ENCODE measurements around the gene SUV39H1. TPM values are rescaled to one million over a fixed set of nuclear protein-coding genes. Genes with fewer than 3 reads are reported as not detected.
"Not testable (repeated sequence)": the region's sequence is repeated elsewhere in the genome, so short reads cannot be mapped to it uniquely, and the experiment has no call there.

SUV39H1 gene
- 1 to 10 TPM; 3.6 to 3.8 TPM for total RNA-seq
- long read RNA-seq, partial matches to known transcripts: 3 of 4 reads
- long read RNA-seq, other reads (novel, unspliced or antisense): 0 of 4 reads

- DNase-seq: peak; percentile 89
- ATAC-seq: peak; percentile 98 to 99
- intact Hi-C loops (cut with DNase I): no loop called here
Observed at GRCh38 chrX:48696301-48696908, at the start of gene SUV39H1. Gene SUV39H1, plus strand, starts transcription at chrX:48696734. Its CDS starts 51 bp downstream, at chrX:48696785.

GRCh38 chrX:48648336-48648751 is 48.2 kb upstream of the SUV39H1 start:
- intact Hi-C loops (cut with DNase I): no loop called here
- DNase-seq: no peak
- ATAC-seq: peak; percentile 70 to 80

- intact Hi-C loops (cut with DNase I): no loop called here
Observed at GRCh38 chrX:48649102-48649501, 47.4 kb upstream of the SUV39H1 start.

GRCh38 chrX:48652055-48652579 is 44.4 kb upstream of the SUV39H1 start:
- DNase-seq; intact Hi-C loops (cut with DNase I); ATAC-seq: not testable (repeated sequence)

More at GRCh38 chrX:48649102-48649501, 47.4 kb upstream of the SUV39H1 start:
- ATAC-seq (no peak), DNase-seq (no peak)

GRCh38 chrX:48654746-48655145 is 41.8 kb upstream of the SUV39H1 start:
- intact Hi-C loops (cut with DNase I); ATAC-seq: not testable (repeated sequence)

GRCh38 chrX:48659686-48660085 is 36.8 kb upstream of the SUV39H1 start:
- ATAC-seq; DNase-seq; intact Hi-C loops (cut with DNase I): not testable (repeated sequence)

More at GRCh38 chrX:48654746-48655145, 41.8 kb upstream of the SUV39H1 start:
- DNase-seq: not testable (repeated sequence)

- DNase-seq (no peak), ATAC-seq (no peak)
- intact Hi-C loops (cut with DNase I): no loop called here
Observed at GRCh38 chrX:48663241-48663640, 33.3 kb upstream of the SUV39H1 start.

- intact Hi-C loops (cut with DNase I): no loop called here
- DNase-seq (no peak), ATAC-seq (no peak)
Observed at GRCh38 chrX:48664156-48664555, 32.4 kb upstream of the SUV39H1 start.

GRCh38 chrX:48665991-48666390 is 30.5 kb upstream of the SUV39H1 start:
- intact Hi-C loops (cut with DNase I): no loop called here

GRCh38 chrX:48666649-48667048 is 29.9 kb upstream of the SUV39H1 start:
- intact Hi-C loops (cut with DNase I): no loop called here
- DNase-seq (no peak), ATAC-seq (no peak)

More at GRCh38 chrX:48665991-48666390, 30.5 kb upstream of the SUV39H1 start:
- no peak for ATAC-seq
- no peak for DNase-seq

- ATAC-seq (no peak), DNase-seq (no peak)
- intact Hi-C loops (cut with DNase I): no loop called here
Observed at GRCh38 chrX:48667509-48667908, 29.0 kb upstream of the SUV39H1 start.

- intact Hi-C loops (cut with DNase I); DNase-seq; ATAC-seq: not testable (repeated sequence)
Observed at GRCh38 chrX:48668187-48668586, 28.3 kb upstream of the SUV39H1 start.

- intact Hi-C loops (cut with DNase I): no loop called here
- DNase-seq (peak; percentile 89), ATAC-seq (peak; percentile 99 to 100)
Observed at GRCh38 chrX:48676106-48676892, 20.2 kb upstream of the SUV39H1 start.

- intact Hi-C loops (cut with DNase I): no loop called here
- ATAC-seq: peak; percentile 6 to 29
- DNase-seq: no peak
Observed at GRCh38 chrX:48676893-48677270, 19.7 kb upstream of the SUV39H1 start.

- intact Hi-C loops (cut with DNase I): no loop called here
- ATAC-seq (no peak), DNase-seq (no peak)
Observed at GRCh38 chrX:48677516-48677915, 19.0 kb upstream of the SUV39H1 start.

- ATAC-seq; intact Hi-C loops (cut with DNase I); DNase-seq: not testable (repeated sequence)
Observed at GRCh38 chrX:48680467-48680866, 16.1 kb upstream of the SUV39H1 start.

GRCh38 chrX:48680925-48681324 is 15.6 kb upstream of the SUV39H1 start:
- DNase-seq; intact Hi-C loops (cut with DNase I); ATAC-seq: not testable (repeated sequence)

- intact Hi-C loops (cut with DNase I): no loop called here
- no peak for ATAC-seq
- no peak for DNase-seq
Observed at GRCh38 chrX:48681539-48682183, 14.9 kb upstream of the SUV39H1 start.

GRCh38 chrX:48682795-48683194 is 13.7 kb upstream of the SUV39H1 start:
- intact Hi-C loops (cut with DNase I); DNase-seq: not testable (repeated sequence)
- ATAC-seq: peak in 1 of 2 donors; percentile 68
